HepG2 (cell line): ENCODE data around the gene DOCK4. TPM values are rescaled to one million over a fixed set of nuclear protein-coding genes. Genes with fewer than 3 reads are reported as not detected.
A peak's percentile ranks its signal among the peaks of the same experiment; 100 is the strongest.

Experiments used
- ARID2 ChIP-seq: sonication (generic); formaldehyde crosslinking; IDR thresholded peaks from 2 replicates; pipeline ENCODE4 v1.8.1; 2022; ENCODE audit warnings: mild to moderate bottlenecking, missing genetic modification reagents, borderline replicate concordance
- DMAP1 ChIP-seq: IDR thresholded peaks from 2 replicates; pipeline ENCODE4 v1.6.1; 2016
- FOXA3 ChIP-seq: IDR thresholded peaks from 2 replicates; pipeline ENCODE4 v1.6.1; 2016; ENCODE audit warnings: missing genetic modification reagents, missing compliant biosample characterization
- KMT2B ChIP-seq: IDR thresholded peaks from 2 replicates; pipeline ENCODE4 v1.6.1; 2016; ENCODE audit warnings: missing genetic modification reagents, missing compliant biosample characterization
- PAF1 ChIP-seq: IDR thresholded peaks from 2 replicates; pipeline ENCODE4 v1.6.1; 2016; ENCODE audit warnings: missing genetic modification reagents, missing compliant biosample characterization
- PHF5A ChIP-seq: IDR thresholded peaks from one replicate; pipeline ENCODE4 v1.6.1; 2018; ENCODE audit warnings: low read depth, missing genetic modification reagents; ENCODE audit not compliant: unreplicated experiment
- RNF219 ChIP-seq: sonication (generic); formaldehyde crosslinking; IDR thresholded peaks from 2 replicates; pipeline ENCODE4 v1.5.0; 2020; ENCODE audit warnings: mild to moderate bottlenecking, missing genetic modification reagents
- ZBTB7B ChIP-seq: sonication (generic); formaldehyde crosslinking; IDR thresholded peaks from 2 replicates; pipeline ENCODE4 v1.4.0; 2020; ENCODE audit warnings: missing genetic modification reagents
- ZNF20 ChIP-seq: sonication (generic); formaldehyde crosslinking; IDR thresholded peaks from 2 replicates; pipeline ENCODE4 v1.4.0; 2020; ENCODE audit warnings: mild to moderate bottlenecking, moderate library complexity, missing genetic modification reagents
- ZNF326 ChIP-seq: sonication (generic); formaldehyde crosslinking; IDR thresholded peaks from 2 replicates; pipeline ENCODE4 v1.4.0; 2020; ENCODE audit warnings: missing genetic modification reagents, borderline replicate concordance
- ZNF44 ChIP-seq: sonication (generic); formaldehyde crosslinking; IDR thresholded peaks from 2 replicates; pipeline ENCODE4 v1.5.1; 2020; ENCODE audit warnings: mild to moderate bottlenecking, missing genetic modification reagents
- ZNF577 ChIP-seq: sonication (generic); formaldehyde crosslinking; IDR thresholded peaks from 2 replicates; pipeline ENCODE4 v1.4.0; 2020; ENCODE audit warnings: mild to moderate bottlenecking, low read depth, missing genetic modification reagents, borderline replicate concordance
- polyA plus RNA-seq, 8 experiments: library from polyadenylated mRNA; depleted of rRNA in 3 of 8; stranded (reverse) in 7 of 8; unstranded in 1 of 8; fragments of >200 nt; fragmentation: Illumina TruSeq in 4 of 8; extraction: Trizol in 4 of 8; gene quantifications; 2 replicates each; pipeline versions ENCODE4 v1.2.1 to v1.2.3, GENCODE V29; 2011 to 2016; ENCODE audit warnings: low read depth in 4 of 8, missing spikeins in 1 of 8, mixed read lengths in 1 of 8; ENCODE audit not compliant: insufficient read depth in 1 of 8
- total RNA-seq, 5 experiments: library from RNA; depleted of rRNA; stranded (reverse); fragments of >200 nt; fragmentation: Illumina TruSeq; extraction: Trizol; gene quantifications; 2 replicates each; pipeline ENCODE4 v1.2.3, GENCODE V29; 2016; ENCODE audit warnings: low read depth in 1 of 5
- TF ChIP-seq, protein P1 (sequence below): sonication (generic); formaldehyde crosslinking; IDR thresholded peaks from 2 replicates; pipeline ENCODE4 v1.5.1; 2020; ENCODE audit warnings: missing genetic modification reagents, mild to moderate bottlenecking, borderline replicate concordance

Gene DOCK4
- total and polyA plus RNA-seq, 2 of the 13 experiments (the other 11 are each of a cell fraction or from before 2014, with no cell fraction given) = 13.5 to 17.4 TPM

- TF ChIP-seq ZNF44 (no peak), KMT2B (CRISPR knock-in tag) (peak; percentile 80), PHF5A (CRISPR knock-in tag) (no peak), ZBTB7B (CRISPR knock-in tag) (no peak; the same call in 1 of the 2 replicates), PAF1 (no peak), FOXA3 (CRISPR knock-in tag) (no peak), ZNF326 (CRISPR knock-in tag) (no peak), ZNF577 (CRISPR knock-in tag) (peak; percentile 34; the same call in 1 of the 2 replicates), ZNF20 (CRISPR knock-in tag) (0 out of 2 replicates have a peak, but pooled peaks have one; percentile 57), RNF219 (0 out of 2 replicates have a peak, but pooled peaks have one; percentile 46), DMAP1 (CRISPR knock-in tag) (0 out of 2 replicates have a peak, but pooled peaks have one; percentile 44), ARID2 (CRISPR knock-in tag) (peak; percentile 70; the same call in 1 of the 2 replicates)
- TF ChIP-seq, protein P1, sequence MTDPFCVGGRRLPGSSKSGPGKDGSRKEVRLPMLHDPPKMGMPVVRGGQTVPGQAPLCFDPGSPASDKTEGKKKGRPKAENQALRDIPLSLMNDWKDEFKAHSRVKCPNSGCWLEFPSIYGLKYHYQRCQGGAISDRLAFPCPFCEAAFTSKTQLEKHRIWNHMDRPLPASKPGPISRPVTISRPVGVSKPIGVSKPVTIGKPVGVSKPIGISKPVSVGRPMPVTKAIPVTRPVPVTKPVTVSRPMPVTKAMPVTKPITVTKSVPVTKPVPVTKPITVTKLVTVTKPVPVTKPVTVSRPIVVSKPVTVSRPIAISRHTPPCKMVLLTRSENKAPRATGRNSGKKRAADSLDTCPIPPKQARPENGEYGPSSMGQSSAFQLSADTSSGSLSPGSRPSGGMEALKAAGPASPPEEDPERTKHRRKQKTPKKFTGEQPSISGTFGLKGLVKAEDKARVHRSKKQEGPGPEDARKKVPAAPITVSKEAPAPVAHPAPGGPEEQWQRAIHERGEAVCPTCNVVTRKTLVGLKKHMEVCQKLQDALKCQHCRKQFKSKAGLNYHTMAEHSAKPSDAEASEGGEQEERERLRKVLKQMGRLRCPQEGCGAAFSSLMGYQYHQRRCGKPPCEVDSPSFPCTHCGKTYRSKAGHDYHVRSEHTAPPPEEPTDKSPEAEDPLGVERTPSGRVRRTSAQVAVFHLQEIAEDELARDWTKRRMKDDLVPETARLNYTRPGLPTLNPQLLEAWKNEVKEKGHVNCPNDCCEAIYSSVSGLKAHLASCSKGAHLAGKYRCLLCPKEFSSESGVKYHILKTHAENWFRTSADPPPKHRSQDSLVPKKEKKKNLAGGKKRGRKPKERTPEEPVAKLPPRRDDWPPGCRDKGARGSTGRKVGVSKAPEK = no peak
Observed at GRCh38 chr7:112206238-112206990, at the start of gene DOCK4, which contains the start of gene ZNF277 (continued).
